PFSK-1 (cell line): ENCODE data around the gene CCDC171.

Experiments used
- FOXP2 ChIP-seq: optimal IDR thresholded peaks from 2 replicates; pipeline ENCODE3; 2011; ENCODE audit warnings: borderline replicate concordance, control low read depth, inconsistent platforms; ENCODE audit not compliant: insufficient read depth; ENCODE audit errors: extremely low read length, extremely low read depth
- POLR2AphosphoS5 ChIP-seq: IDR thresholded peaks from 2 replicates; pipeline ENCODE4 v1.6.1; 2012; ENCODE audit warnings: low read depth, mild to moderate bottlenecking, control low read depth, low read length, moderate library complexity
- REST ChIP-seq, 2 experiments: IDR thresholded peaks; 2 replicates each; pipeline versions ENCODE4 v1.6.1 to v1.8.0; 2011 to 2012; ENCODE audit warnings: low read depth in 2 of 2, low read length in 2 of 2, control low read depth in 1 of 2, inconsistent platforms in 1 of 2, mild to moderate bottlenecking in 1 of 2, moderate library complexity in 1 of 2; ENCODE audit not compliant: insufficient read depth in 1 of 2
- SIN3A ChIP-seq: IDR thresholded peaks from 2 replicates; pipeline ENCODE4 v1.6.1; 2012; ENCODE audit warnings: mild to moderate bottlenecking, low read length, moderate library complexity, borderline replicate concordance; ENCODE audit not compliant: insufficient read depth

- TF ChIP-seq REST (IDR thresholded peaks at IDR 0.05; ENCODE audit: insufficient read depth in 1 of 2, low read depth in 2 of 2, low read length in 2 of 2), result no peak
- TF ChIP-seq POLR2AphosphoS5, result no peak
- no peak for TF ChIP-seq FOXP2
- TF ChIP-seq SIN3A, result no peak
Measured at GRCh38 chr9:15944341-15944740, 391.5 kb downstream of the CCDC171 start.
